Islet precursor cell (in vitro differentiated cells): ENCODE data around the gene ARHGAP21.
"Not testable (repeated sequence)": the region's sequence is repeated elsewhere in the genome, so short reads cannot be mapped to it uniquely, and the experiment has no call there.

Experiments used
- DNase-seq: peaks from one replicate; pipeline ENCODE4 v3.0.0-alpha.2; 2018

ARHGAP21 gene

DNA sequence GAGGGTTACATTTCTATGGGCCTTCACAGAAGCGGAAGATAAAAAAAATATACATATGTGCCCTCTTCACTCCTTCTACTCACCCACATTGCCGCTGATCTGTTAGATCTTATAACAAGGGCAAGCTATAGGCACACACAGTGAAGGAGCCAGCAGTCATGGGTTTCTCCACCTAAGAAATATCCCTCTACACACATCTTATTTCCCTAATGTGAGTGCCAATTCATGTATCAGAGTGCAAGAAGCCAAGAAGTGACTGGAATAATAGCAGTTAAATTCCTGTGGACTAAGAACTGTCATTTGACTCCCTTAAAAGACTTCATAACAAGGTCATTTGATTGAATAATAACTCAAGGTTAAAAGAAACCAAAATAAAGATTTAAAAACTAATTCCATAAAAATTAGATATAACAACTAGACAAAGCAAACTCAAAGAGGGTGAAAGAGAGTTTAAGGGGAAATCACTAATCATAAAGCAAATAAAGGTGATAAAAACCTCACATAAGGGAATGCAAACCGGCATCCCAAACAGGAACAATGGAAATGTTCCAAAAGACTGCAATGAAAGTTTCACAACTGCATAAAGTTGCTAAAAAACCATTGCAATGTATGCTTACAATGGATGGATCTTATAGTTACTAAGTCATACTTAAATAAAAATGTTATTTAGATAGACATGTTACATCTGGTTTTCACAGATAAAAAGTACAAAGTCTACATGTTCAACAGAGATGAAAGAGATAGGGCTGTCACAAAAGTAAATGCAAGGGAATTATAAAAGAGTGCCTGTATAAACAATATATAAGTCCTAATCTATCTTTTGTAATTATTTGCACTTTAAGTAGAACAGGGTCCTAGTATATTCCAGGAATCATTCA is 42.8 kb downstream of the ARHGAP21 start:
- DNase-seq: no peak

DNA sequence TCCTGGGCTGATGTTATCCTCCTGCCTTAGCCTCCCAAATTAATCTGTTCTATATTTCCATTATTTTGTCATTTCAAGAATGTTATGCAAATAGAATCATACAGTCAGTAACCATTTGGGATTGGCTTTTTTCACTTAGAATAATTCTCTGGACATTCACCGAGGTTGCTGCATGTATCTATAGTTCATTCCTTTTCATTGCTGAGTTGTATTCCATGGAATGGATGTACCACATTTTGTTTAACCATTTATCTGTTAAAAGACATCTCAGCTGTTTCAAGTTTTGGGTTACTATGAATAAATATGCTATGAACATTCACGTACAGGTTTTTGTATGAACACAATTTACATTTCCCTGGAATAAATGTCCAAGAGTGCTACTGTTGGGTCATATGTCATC is 44.9 kb downstream of the ARHGAP21 start:
- DNase-seq: no peak

DNA sequence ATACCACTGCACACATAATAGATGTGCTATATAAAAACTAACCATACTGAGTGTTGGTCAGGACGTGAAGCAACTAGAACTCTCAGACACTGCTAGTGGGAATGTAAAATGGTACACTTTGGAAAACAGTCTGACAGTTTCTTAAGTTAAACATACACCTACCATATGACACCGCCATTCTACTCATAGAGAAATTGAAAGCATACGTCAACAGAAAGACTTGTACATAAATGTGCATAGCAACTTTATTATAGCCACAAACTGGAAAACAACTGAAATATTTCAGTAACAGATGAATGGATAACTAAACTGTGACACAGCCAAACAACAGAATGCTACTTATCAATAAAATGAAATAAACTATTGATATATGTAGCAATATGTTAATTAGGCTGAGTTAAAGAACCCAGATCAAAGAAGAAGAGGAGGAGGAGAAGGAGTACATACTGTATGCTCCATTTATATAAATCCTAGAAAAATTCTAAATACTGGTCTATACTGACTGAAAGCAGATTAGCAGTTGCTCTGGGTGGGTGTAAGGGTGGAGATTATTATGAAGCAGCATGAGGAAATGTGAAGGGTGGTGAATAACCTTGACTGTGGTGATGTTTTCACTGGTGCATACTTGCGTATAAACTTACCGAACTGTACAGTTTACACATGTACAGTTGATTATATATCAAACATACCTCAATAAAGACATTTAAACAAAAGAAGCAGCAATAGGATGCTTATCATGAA is 48.6 kb downstream of the ARHGAP21 start:
- no peak for DNase-seq

DNA sequence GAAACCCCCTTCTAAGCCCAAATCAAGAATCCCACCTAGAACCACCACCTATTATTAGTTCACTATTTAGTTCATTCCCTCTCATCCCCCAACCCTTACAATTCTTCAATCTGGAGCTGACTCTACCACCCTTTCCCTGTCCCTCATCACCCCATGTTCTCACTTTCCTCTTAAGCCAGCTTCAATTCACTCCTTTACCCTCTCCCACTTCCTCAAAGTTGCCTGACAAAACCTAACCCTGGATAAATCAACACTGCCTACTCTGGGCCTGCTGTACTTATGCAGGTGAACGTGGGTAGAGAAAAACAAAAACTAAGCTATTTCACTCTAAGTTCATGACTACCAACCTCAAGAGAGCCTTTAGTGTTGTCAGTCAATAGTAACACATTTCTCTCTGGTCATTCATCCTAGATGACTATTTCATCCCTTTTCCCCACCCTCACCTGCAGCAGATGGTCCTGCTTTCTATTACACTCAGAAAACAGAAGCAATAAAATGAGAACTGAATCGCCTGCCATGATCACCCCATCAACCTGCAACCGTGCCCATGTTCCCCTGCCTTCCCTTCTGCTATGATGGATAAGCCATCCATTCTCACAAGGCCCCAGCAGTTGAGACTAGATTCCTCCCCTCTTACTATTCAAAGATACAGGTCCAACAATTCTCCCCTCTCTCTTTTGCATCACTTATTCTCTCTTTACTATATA is 52.6 kb downstream of the ARHGAP21 start:
- no peak for DNase-seq

DNA sequence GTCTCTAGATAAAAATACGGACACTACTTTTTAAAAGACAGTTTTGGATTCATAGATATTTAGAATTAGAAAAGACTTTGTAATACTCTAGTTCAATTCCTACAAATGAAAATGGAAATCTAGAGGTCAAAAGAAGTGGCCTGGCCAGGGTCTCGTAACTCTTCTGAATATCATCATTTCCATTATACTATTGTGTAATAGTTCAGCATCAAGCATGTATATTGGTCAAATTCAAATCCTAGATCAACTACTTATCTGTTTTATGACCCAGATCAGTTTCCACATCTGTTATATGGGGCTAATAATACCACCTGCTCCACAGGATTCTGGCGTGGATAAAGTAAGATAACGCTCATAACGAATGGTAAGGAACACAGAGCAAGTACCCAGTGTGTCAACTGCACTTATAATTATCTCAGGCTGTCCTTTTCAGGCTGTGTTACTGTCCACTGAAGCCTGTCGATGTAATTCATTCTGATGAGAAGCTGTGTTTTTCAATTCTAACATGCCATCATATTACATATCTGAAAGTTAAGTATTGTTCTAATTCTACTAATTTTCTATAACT is 54.3 kb downstream of the ARHGAP21 start:
- DNase-seq: no peak

DNA sequence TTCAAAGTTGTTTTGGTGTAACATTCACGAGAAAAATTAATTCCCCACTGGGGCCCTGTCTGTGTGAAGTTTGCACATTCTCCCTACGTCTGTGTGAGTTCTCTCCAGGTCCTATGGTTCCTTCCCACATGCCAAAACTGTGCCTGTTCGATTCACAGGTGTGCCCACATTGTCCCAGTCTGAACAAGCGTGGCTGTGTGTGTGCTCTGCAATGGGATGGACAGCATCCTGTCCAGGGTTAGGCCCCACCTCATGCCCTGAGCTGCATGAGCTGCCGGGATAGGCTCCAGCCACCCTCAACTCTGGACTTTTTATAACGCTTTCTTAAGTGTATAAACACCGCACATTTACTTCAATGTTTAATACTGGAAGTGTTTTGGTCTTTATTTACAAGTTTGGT is 55.4 kb downstream of the ARHGAP21 start:
- DNase-seq: no peak

DNA sequence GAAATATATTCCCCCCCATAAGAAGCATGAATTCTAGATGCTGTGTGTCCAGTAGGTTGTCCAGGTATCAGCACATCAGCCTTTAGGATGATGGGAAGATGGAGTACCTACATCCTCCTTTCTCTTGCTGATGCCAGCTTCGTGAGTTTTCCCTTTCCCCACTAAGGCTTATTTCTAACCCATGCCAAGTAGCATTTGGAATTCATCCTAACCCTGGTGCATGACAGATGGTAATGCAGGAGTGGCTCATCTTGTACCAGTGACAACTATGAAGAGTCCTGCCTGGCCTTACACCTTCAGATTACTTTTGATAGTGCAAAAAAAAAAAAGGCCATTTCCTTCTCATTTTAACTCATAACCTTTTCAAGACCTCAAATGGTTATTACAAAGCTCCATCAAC is 58.7 kb downstream of the ARHGAP21 start:
- DNase-seq: no peak

DNA sequence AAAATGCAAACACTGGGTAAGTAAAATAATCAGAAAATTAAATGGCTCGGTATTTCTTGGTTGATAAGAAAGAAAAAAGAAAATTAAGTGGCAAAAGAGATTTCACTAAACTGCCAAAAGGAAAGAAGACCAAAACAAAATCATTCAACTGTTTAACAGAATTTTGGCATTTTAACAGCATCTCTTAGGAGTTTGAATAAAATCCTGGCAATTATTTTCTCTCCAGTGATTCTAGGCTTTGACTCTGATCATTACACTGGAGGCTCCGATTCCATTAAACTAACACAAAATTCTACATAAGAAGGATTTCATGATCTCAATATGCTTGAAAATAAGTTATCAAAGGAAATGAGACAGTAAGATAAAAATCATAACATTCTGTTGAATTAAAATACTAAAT is 62.3 kb downstream of the ARHGAP21 start:
- DNase-seq: no peak

DNA sequence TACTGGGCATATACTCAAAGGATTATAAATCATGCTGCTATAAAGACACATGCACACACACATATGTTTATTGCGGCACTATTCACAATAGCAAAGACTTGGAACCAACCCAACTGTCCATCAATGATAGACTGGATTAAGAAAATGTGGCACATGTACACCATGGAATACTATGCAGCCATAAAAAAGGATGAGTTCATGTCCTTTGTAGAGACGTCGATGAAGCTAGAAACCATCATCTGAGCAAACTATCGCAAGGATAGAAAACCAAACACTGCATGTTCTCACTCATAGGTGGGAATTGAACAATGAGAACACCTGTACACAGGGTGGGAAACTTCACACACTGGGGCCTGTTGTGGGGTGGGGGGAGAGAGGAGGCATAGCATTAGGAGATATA is 65.4 kb downstream of the ARHGAP21 start:
- DNase-seq: not testable (repeated sequence)

DNA sequence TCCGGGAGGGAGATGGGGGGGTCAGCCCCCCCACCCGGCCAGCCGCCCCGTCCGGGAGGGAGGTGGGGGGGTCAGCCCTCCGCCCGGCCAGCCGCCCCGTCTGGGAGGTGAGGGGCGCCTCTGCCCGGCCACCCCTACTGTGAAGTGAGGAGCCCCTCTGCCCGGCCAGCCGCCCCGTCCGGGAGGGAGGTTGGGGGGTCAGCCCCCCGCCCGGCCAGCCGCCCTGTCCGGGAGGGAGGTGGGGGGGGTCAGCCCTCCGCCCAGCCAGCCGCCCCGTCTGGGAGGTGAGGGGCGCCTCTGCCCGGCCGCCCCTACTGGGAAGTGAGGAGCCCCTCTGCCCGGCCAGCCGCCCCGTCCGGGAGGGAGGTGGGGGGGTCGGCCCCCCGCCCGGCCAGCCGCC is 67.4 kb downstream of the ARHGAP21 start:
- not testable (repeated sequence) for DNase-seq

DNA sequence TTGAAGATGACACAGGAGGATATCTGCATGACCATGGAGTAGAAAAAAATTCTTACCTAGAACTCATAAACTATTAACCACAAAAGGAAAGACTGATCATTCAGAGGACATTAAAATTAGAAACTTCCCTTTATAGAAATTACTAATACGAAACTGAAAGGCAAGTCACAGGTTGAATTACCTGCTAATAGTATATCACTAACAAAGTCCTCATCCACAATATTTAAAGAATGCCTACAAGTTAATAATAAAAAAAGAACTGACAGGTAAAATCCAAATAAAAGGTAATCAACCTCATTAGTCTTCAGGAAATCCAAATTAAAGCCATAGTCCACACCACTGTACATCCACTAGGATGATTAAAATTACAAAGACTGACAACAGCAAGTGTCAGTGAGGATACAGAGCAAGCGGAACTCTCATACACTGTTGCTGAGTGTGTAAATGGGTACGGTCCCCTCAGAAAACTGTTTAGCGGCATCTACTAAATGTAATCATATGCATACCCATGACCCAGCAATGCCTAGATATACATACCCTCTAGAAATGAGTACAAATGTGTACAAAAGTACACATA is 71.2 kb downstream of the ARHGAP21 start:
- DNase-seq: no peak

DNA sequence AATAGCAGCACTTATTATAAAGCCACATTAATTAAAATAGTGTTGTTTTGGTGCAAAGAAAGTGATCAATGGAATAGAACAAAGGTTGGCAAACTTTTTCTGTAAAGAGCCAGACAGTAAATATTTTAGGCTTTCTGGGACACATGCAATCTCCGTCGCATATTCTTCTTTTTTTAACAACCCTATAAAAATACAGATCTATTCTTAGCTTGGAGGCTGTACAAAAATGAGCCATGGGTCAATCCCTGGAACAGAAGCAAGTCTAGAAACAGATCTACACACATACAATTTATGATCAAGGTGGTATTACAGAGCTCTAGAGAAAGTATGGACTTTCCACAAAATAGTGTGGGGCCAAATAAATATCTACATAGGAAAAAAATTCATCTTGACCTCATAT is 71.8 kb downstream of the ARHGAP21 start:
- DNase-seq: no peak

DNA sequence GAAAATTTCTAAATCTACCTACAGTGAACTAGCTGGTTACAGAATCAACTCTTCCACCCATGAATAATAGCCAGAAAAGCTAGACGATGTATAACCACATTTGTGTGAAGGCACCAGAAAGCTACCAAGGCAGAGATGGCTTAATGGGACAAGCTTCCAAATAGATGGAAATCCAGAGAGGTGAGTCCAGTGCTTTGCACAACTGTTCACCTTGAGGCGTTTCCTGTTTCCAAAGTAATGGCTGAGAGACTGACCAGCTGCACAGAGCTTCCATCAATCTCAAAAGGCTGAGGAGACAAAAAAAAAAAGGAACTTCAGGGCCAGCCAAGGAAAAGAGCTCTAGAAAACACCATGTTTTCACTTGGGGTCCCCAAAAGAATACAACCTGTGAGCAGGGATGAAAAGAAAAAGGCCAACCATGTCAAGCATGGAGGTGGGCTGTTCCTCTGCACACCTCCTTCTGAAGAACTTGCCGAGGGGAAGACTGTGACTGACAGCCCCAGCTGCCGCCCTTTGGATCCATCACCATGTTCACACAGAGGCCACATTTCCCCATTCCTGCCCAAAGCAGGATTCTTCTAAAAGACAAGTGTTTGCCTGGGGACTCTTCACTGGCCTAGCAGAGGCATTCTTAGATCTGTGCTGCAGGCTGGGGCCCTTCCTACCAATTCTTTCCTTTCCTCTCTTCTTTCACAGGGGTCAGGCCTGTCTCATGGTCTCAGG is 72.9 kb downstream of the ARHGAP21 start:
- DNase-seq: peak; percentile 55

DNA sequence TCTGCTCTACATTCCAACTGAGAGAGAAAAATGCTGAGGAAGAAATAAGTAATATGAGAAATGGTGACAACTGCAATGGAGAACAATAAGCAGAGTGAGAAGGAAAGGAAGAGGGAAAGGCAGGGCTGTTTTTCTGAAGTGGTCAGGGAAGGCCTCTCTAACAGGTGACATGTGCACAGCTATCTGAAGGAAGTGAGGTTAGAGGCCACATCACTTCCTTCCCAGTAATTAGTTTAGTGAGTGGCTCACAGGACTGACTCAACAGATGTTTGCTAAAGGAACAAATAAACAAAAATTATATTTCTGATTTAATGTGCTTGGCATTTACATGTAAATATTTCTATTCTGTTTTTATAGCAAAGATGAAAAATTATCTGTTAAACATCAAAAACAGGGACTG is 77.9 kb downstream of the ARHGAP21 start:
- no peak for DNase-seq

DNA sequence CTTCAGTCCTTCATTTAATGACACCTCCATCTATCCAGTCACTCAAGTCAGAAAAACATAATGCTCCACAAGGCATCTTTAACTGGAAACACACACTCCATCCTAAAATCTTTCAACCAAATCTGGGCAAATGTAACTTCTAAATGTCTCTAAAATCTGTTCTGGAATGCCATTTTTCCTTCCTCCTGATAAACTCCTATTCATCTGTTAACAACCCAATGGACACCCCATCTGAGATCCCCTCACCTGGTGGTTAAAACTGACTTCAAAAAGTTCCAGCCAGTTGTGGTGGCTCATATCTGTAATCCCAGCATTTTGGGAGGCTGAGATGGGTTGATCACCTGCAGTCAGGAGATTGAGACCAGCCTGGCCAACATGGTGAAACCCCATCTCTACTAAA is 78.7 kb downstream of the ARHGAP21 start:
- no peak for DNase-seq

DNA sequence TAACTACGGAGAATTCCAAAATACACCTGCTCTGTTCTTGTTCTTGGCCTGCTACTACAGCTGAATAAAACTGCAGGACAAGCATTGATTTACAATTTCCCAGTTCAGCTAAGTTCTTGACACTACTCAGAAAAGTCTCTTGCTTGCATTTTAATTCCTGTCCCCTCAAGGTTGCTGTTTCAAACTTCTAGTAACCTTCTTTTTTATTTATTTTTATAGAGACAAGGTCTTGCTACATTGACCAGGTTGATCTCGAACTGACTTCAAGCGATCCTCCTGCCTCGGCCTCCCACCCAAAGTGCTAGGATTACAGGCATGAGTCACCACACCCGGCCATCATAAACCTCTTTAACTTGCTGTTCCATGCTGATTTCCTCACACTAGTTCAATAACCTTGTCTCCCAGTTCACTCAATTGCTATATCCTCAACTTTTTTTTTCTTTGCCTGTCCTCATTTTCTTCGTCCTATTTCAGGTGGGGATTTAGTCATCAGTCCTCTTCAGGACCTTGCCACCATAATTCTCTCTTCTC is 79.9 kb downstream of the ARHGAP21 start:
- DNase-seq: no peak

DNA sequence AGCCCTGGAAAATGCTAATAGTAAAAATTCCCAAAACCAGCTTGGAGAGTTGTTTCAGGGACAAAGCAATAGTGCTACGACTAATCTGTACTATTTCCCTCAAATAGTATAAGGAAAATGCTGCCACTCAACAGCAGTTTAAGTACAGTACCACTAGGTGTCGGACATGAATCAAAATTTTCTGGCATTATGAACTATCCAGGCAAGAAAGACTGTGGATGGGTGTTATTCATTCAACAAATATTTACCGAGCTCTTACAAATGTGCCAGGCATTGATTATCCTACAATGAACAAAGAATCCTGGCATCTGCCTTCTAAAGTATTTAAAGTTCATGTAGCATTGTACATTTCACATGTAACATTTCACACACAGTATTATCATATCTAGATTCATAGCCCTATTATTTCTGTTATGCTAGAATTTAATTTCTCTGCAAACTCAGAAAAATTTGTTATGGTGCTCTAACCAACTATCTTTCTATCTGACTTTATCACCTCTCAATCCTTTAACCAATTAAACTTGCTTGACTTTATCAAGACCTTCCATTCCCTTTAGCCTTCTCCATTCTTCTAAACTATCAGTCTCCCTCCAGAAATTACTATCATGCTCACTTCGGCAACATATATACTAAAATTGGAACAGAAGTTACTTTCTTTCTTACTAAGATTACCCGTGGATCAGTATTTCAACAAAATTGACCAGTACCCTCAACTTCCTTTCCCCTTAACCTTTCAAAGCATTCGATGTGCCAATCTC is 80.6 kb downstream of the ARHGAP21 start:
- DNase-seq: no peak

DNA sequence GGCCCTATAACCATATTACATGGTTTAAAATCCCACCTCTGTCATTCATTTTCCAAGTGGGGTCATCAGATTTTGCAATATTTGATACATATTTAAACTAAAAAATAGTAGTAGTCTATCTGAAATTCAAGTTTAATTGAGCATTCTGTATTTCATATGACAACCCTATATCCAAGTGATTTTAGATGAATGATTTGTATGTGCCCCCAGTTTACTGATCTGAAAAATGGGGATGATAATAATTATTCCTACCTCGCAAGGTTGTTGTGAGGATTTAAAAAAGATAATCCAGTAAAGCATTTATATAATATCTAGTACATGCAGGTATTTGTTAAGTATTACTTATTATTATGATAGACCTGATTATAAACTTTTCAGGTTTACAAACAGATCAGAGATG is 84.6 kb downstream of the ARHGAP21 start:
- DNase-seq: no peak

DNA sequence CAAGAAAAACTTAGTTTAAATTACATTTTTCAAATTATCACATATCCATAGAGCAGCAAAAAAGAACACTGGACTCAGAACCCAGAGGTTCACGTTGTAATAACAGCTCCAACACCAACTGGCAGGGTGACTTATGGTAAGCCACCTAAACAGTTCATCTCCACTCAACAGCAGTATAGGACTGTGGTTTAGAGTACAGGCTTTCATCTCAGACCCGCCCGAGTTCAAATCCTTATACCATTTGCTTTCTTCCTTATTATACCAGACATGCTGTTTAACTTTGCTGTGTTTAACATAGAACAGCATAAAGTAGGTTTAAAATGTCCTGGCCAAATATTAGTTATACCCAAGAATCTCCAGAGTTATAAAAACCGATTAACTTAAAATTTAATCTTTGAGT is 97.9 kb downstream of the ARHGAP21 start:
- no peak for DNase-seq

DNA sequence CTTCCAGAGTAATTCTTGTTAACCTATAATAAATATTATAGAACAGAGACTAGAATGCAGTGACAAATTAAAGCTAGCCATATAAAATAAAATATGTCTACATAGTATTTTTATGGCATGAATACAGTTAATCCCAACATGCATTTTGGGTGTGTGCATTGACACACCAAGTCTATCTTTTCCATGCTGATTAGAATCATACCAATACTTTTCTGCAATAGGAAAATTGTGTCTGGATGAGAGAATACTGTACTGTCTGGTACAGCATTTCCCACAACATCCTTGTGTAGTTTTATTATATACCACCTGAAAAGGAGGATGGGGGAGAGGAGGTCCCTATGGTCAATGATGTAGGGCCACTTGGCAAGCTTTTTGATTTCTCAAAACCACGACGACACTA is 100.3 kb downstream of the ARHGAP21 start:
- no peak for DNase-seq

DNA sequence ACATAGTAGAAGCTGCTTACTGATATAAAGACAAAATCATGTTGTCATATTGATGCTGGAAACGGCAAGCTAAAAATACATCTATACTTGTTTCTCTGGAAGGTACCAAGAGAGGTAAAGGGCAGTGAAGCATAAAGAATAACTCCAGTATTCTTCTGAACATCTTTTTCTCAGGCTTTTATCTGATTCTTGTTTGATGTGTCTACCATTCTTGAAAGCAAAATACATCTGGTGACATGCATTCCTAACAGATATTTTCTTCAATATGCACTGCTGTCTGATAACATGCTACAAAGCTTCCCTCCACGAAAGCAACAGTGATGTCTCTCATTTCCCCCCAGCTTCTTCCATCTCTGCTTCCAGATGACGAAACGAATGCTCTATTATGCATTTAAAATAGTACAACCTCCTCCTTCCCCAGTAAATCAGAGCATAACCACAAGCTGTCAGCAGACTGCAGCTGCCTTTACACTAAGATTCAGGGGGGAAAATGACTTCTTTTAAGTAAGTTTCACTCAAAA is 100.8 kb downstream of the ARHGAP21 start:
- no peak for DNase-seq
